Uterus (tissue), 4 donors: ENCODE data around the gene MOB4. TPM values are rescaled to one million over a fixed set of nuclear protein-coding genes. Genes with fewer than 3 reads are reported as not detected.

Source experiments
- DNase-seq, 2 donors: peaks; one replicate each; pipeline ENCODE4 v3.0.0-alpha.2; 2019 to 2020
- H3K27ac ChIP-seq, 2 donors: fragments of 200-600 bp; sonication (generic); 1 replicate in 1 of 2; 2 replicates in 1 of 2; pipeline ENCODE4 v1.5.1; 2016 to 2018
- H3K27me3 ChIP-seq, 2 donors: fragments of 200-600 bp; sonication (generic); one replicate each; pipeline ENCODE4 v1.5.1; 2018 to 2019; ENCODE audit warnings: control low read depth in 1 of 2
- H3K36me3 ChIP-seq, 2 donors: fragments of 200-600 bp; sonication (generic); one replicate each; pipeline ENCODE4 v1.5.1; 2019; ENCODE audit warnings: control low read depth in 1 of 2
- H3K4me1 ChIP-seq, 2 donors: fragments of 200-600 bp; sonication (generic); one replicate each; pipeline ENCODE4 v1.5.1; 2018 to 2019; ENCODE audit warnings: control low read depth in 1 of 2
- H3K4me3 ChIP-seq, 2 donors: fragments of 200-600 bp; sonication (generic); 1 replicate in 1 of 2; 2 replicates in 1 of 2; pipeline ENCODE4 v1.5.1; 2018 to 2019; ENCODE audit warnings: mild to moderate bottlenecking in 1 of 2
- H3K9me3 ChIP-seq, 2 donors: fragments of 200-600 bp; sonication (generic); one replicate each; pipeline ENCODE4 v1.5.1; 2019; ENCODE audit warnings: control low read depth in 1 of 2
- CTCF ChIP-seq, 4 experiments: fragments of 200-600 bp in 2 of 4; fragments of 450-650 bp in 2 of 4; sonication (generic) in 2 of 4; IDR thresholded peaks; one replicate each; pipeline ENCODE4 v1.5.1; 2016 to 2019; ENCODE audit warnings: antibody characterized with exemption in 4 of 4, mild to moderate bottlenecking in 2 of 4, moderate library complexity in 1 of 4
- POLR2A ChIP-seq, 2 donors: fragments of 450-650 bp; IDR thresholded peaks; one replicate each; pipeline ENCODE4 v1.6.1; 2016; ENCODE audit warnings: antibody characterized with exemption in 2 of 2, mild to moderate bottlenecking in 1 of 2, moderate library complexity in 1 of 2
- intact Hi-C: fragments of 100-400 bp; cut with DNase I; formaldehyde crosslinking; loops from one replicate; pipeline ENCODE4 v1.15.1; 2023; ENCODE audit warnings: low total_unique reads
- small RNA-seq: library from RNA; depleted of rRNA; stranded (forward); fragments of <200 nt; gene quantifications from one replicate; pipeline ENCODE3, GENCODE V24; 2016
- total RNA-seq, 4 donors: library from RNA; depleted of rRNA in 3 of 4; stranded (reverse); fragments of >200 nt in 3 of 4; gene quantifications; one replicate each; pipeline versions ENCODE4 v1.1.0 to v1.2.4, GENCODE V29; 2014 to 2023
- donor health status: DM: yes; HTN: yes; CAD: no.

MOB4 gene
- total RNA-seq, 4 donors from 2014 or later = 23.3 to 58.6 (median 43.0) TPM

GRCh38 chr2:197600306-197600705 lies 84.4 kb downstream of the MOB4 start:
- Histone ChIP-seq H3K4me1 (no peaks in the 10 kb centered on the region), H3K27me3 (no peaks in the 10 kb centered on the region), H3K4me3 (no peak overlapping the region), H3K9me3 (no peaks in the 10 kb centered on the region), H3K36me3 (no peaks in the 10 kb centered on the region), H3K27ac (no peak overlapping the region)
- TF ChIP-seq CTCF (IDR thresholded peaks at IDR 0.05) (no peak), POLR2A (IDR thresholded peaks at IDR 0.05) (no peak)
- DNase-seq = no peak
- intact Hi-C loops = no loop called here

- no peaks in the 10 kb centered on the region for H3K36me3 ChIP-seq
- H3K4me3 ChIP-seq = no peak overlapping the region
- no peak for DNase-seq
- H3K4me1 ChIP-seq = no peaks in the 10 kb centered on the region
- intact Hi-C loops = no loop called here
- H3K27me3 ChIP-seq = no peaks in the 10 kb centered on the region
- no peak overlapping the region for H3K27ac ChIP-seq
- TF ChIP-seq CTCF (IDR thresholded peaks at IDR 0.05) = no peak
- no peak for TF ChIP-seq POLR2A (IDR thresholded peaks at IDR 0.05)
- no peaks in the 10 kb centered on the region for H3K9me3 ChIP-seq
Observed at GRCh38 chr2:197601726-197602125, 85.9 kb downstream of the MOB4 start.

Small RNA genes lying within 50 kb of the gene (small RNA-seq; reads per million reads assigned to genes)
- gene AC020550.1 = not detected

Other genes starting within 250 kb of the MOB4 start
- gene ANKRD44, start 205.3 kb upstream of the MOB4 start, total RNA-seq = 10 to 100 TPM; 14.4 to 71.5 (median 23.2) TPM
- 1,000 to 10,000 TPM in 1 of 4 donors, 100 to 1,000 TPM in 3; 356 to 1,013 (median 641) TPM for gene SF3B1, start 81.0 kb upstream of the MOB4 start, total RNA-seq
- 10 to 100 TPM; 23.8 to 34.1 (median 28.5) TPM for gene COQ10B, start 62.5 kb upstream of the MOB4 start, total RNA-seq
- 100 to 1,000 TPM in 3 of 4 donors, 10 to 100 TPM in 1; 76.8 to 258 (median 161) TPM for gene HSPD1, start 16.2 kb upstream of the MOB4 start, total RNA-seq
- gene HSPE1, start 15.7 kb upstream of the MOB4 start, total RNA-seq = 10 to 100 TPM; 22.3 to 55.0 (median 39.4) TPM
- gene RFTN2, start 159.5 kb downstream of the MOB4 start, total RNA-seq = 10 to 100 TPM in 2 of 4 donors, 1 to 10 TPM in 2; 2.0 to 26.7 (median 9.5) TPM
- 10 to 100 TPM in 1 of 4 donors, 1 to 10 TPM in 2, not detected in 1; 4.7 to 17.9 (median 8.0) TPM for gene MARS2, start 189.3 kb downstream of the MOB4 start, total RNA-seq